H7 (cell line): ENCODE results near the gene PIGU. TPM values are rescaled to one million over a fixed set of nuclear protein-coding genes. Genes with fewer than 3 reads are reported as not detected.
"Not testable (repeated sequence)": the region's sequence is repeated elsewhere in the genome, so short reads cannot be mapped to it uniquely, and the experiment has no call there.

Source experiments
- DNase-seq: peaks from one replicate; pipeline ENCODE4 v3.0.0; 2012
- H3K27me3 ChIP-seq: 2 replicates; pipeline ENCODE4 v1.6.0; 2011; ENCODE audit warnings: mild to moderate bottlenecking, low read length; ENCODE audit not compliant: control insufficient read depth, insufficient read depth
- H3K36me3 ChIP-seq: replicated peaks from 2 replicates; pipeline ENCODE4 v1.5.1; 2011; ENCODE audit warnings: low read length; ENCODE audit not compliant: control insufficient read depth, insufficient read depth
- H3K4me3 ChIP-seq: 2 replicates; pipeline ENCODE4 v1.5.1; 2011; ENCODE audit warnings: low read depth, mild to moderate bottlenecking, control low read depth, low read length, moderate library complexity; ENCODE audit not compliant: insufficient read depth
- total RNA-seq: library from RNA; depleted of rRNA; stranded (reverse); fragments of >200 nt; shearing (Covaris generic); gene quantifications from 2 replicates; pipeline ENCODE4 v1.2.3, GENCODE V29; 2014; rRNA removed

PIGU gene
- total RNA-seq, 1 experiment from 2014 or later = 28.6 TPM

DNA sequence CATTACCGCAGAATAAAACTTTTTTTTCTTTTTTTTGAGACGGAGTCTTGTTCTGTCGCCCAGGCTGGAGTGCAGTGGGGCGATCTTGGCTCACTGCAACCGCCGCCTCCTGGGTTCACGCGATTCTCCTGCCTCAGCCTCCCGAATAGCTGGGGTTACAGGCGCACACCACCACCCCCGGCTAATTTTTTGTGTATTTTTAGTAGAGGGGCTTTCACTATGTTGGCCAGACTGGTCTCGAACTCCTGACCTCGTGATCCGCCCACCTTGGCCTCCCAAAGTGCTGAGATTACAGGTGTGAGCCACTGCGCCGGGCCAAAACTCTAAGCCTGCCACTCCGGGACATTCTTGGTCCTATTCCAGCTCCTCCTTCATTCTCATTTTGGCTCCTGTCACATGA, 162.9 kb downstream of the PIGU start:
- not testable (repeated sequence) for DNase-seq, H3K36me3 ChIP-seq, H3K4me3 ChIP-seq, H3K27me3 ChIP-seq

DNA sequence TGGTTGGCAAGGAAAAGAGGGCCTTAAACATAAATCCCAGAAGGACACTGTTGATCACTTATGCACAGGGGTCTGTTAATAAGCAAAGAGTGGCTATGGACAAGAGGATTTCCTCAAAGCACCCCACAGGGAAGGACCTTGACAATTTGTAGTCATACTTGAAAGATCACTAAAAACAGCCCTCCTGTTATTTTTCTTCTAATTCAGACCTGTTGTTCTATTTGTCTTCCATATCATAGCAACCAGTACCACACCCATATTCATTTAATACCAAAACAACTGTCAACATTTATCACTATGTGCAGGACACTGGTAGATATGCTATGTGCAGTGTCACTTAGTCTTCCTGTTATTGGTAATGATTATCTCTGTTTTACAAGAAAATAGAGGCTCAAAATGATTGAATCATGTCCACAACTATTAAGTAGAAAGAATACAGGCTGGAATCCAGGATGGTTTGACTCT, 163.9 kb downstream of the PIGU start:
- H3K4me3 ChIP-seq = no peak overlapping the region
- peaks cover 3% of the 10 kb centered on the region for H3K36me3 ChIP-seq
- no peak for DNase-seq
- no peaks in the 10 kb centered on the region for H3K27me3 ChIP-seq

DNA sequence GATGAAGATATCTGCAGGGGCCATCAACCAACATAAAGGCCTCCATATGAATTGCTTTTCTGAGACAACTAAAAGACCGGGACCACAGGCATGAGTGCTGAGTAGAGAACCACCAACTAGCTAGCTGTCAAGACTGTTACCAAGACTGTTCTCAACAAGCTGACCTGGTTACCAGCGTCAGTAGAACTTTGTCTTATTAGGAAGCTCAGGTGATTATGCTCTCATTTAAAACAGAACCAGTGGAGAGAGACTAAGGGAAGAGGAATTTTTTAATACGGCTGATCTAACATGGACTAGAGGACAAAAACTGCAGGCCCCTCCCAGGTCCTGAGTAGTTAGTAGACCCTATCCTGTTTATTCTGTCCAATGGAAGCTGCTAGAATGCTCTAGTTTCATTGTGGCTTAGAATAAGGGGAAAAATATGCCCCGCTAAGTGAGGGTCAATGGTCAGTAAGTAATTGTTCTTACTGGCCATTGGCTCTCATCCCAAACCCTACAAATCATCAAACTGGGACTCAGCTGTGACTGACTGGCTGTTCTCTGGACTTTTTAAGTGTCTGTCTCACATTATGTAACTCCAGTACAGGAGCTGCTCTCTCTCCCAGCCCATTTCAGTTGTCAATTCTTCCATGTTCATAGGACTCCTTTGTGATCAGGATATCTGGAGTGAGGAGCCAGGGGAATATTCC, 164.5 kb downstream of the PIGU start:
- peaks cover 5% of the 10 kb centered on the region for H3K36me3 ChIP-seq
- H3K4me3 ChIP-seq = no peak overlapping the region
- H3K27me3 ChIP-seq = no peaks in the 10 kb centered on the region
- no peak for DNase-seq

DNA sequence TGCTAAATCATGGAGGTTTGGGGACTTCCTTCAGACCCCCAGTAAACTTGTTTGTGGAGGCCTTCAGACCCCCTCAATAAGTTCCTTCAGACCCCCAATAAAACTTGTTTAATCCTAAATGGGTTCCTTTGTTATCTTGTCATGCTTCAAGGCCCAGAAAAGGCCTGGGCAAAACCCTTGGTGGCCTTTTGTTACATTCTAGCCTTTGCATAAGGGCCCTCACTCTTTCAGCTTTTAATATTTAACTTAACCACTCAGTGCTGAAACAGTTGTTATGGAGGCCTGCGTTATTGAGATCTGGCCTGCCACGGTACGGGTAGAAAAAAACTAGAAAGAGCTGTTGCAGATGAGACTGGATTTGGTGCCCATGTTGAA, 165.0 kb downstream of the PIGU start:
- no peak for DNase-seq
- Histone ChIP-seq H3K27me3 (no peaks in the 10 kb centered on the region), H3K4me3 (no peak overlapping the region), H3K36me3 (peaks cover 5% of the 10 kb centered on the region)

DNA sequence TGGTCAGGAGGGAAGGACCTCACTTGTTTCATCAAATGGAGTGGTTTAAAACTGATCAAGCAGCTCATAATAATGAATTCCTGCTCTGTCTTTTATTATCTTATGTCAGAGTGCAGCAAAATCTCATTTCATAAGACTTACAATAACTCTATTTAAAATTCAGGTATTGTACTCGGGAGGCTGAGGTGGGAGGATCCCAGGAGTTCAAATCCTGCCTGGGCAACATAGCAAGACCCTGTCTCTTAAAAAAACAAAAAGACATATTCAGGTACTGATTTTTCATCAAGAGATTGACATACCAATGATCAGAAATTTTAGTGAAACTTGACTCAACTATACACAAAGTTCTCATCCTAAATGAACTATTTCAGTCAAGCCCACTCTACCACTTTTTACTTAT, 166.3 kb downstream of the PIGU start:
- Histone ChIP-seq H3K36me3 (peaks cover 5% of the 10 kb centered on the region), H3K27me3 (no peaks in the 10 kb centered on the region), H3K4me3 (no peak overlapping the region)
- DNase-seq = no peak

Other genes starting within 250 kb of the PIGU start
- 168 and 193 TPM in 2 replicates for gene DYNLRB1, start 160.7 kb downstream of the PIGU start, total RNA-seq
- gene MAP1LC3A, start 118.4 kb downstream of the PIGU start, total RNA-seq = 7.6 and 13.4 TPM in 2 replicates
- gene TP53INP2, start 27.3 kb upstream of the PIGU start, total RNA-seq = 2.2 and 2.4 TPM in 2 replicates
- gene NCOA6, start 148.6 kb upstream of the PIGU start, total RNA-seq = 3.7 and 5.4 TPM in 2 replicates
- 3.8 and 6.1 TPM in 2 replicates for gene GGT7, start 195.8 kb upstream of the PIGU start, total RNA-seq
- gene ACSS2, start 199.5 kb upstream of the PIGU start, total RNA-seq = 14.6 and 21.9 TPM in 2 replicates